Mesothelial cell of epicardium (in vitro differentiated cells): Measurements from ENCODE around the gene SRRM3. TPM values are rescaled to one million over a fixed set of nuclear protein-coding genes. Genes with fewer than 3 reads are reported as not detected.

ENCODE experiments used
- DNase-seq, 2 experiments: peaks; one replicate each; pipeline ENCODE4 v3.0.0; 2021; ENCODE audit warnings: low spot score in 2 of 2; ENCODE audit not compliant: unreplicated experiment in 2 of 2
- H3K27ac Mint-ChIP-seq: 2 replicates; pipeline ENCODE4 v1.8.0; 2021; ENCODE audit warnings: mixed read lengths
- H3K27me3 Mint-ChIP-seq: 2 replicates; pipeline ENCODE4 v1.8.0; 2021; ENCODE audit warnings: low read depth, mixed read lengths
- H3K36me3 Mint-ChIP-seq: 2 replicates; pipeline ENCODE4 v1.8.0; 2021; ENCODE audit warnings: mixed read lengths
- H3K4me1 Mint-ChIP-seq: 2 replicates; pipeline ENCODE4 v1.8.0; 2021; ENCODE audit warnings: mixed read lengths
- H3K4me3 Mint-ChIP-seq: 2 replicates; pipeline ENCODE4 v1.8.0; 2021; ENCODE audit warnings: mild to moderate bottlenecking, moderate library complexity, mixed read lengths
- H3K9me3 Mint-ChIP-seq: 2 replicates; pipeline ENCODE4 v1.8.0; 2021; ENCODE audit warnings: mixed read lengths
- total RNA-seq: library from RNA; stranded (reverse); gene quantifications from 3 replicates; pipeline ENCODE4 v1.2.1, GENCODE V29; 2021
- TF ChIP-seq, protein P1 (sequence below): fragments of 200-600 bp; sonication (generic); IDR thresholded peaks from one replicate; pipeline ENCODE4 v1.5.0; 2021; ENCODE audit warnings: antibody characterized with exemption; ENCODE audit not compliant: unreplicated experiment

SRRM3 gene
- total RNA-seq, 1 donor from 2014 or later, result 6.9 TPM

DNA sequence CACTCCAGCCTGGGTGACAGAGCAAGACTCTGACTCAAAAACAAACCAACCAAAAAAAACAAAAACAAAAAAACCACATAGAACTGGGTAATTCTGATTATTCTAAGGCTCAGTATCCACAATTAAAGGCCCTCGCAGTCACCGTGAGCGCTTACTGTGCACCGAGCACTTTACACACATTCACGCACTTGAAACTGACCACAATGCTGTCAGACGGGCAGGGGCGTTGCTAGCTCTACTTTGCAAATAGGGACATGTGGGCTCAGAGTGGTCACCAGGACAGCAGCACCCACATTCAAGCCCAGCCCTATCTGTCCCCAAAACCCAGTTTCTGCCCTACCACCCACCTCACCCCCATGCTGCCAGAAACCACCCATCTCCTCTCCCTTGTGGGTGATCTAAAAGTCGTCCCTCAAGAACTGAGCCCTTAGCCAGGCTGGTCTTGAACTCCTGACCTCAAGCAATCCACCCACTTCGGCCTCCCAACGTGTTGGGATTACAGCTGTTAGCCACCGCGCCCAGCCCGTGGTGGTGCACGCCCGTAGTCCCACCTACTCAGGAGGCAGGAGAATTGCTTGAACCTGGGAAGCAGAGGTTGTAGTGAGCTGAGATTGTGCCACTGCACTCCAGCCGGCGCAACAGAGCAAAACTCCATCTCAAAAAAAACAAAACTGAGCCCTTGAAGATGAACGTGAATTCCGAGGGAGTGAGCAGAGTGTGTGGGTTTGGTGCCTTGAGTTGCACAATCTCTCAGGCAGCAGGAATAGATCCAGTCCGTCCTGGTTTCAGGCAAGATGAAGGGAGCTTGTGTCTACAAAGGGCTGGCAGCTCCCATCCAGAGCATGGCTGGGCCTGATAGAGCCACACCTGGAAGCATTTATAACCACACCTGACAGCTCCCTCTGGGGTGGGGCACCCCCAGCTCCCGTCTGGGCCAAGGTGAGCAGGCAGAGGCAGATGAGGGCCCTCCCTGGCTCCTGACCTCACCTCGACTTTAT is 95.3 kb downstream of the SRRM3 start:
- no peaks in the 10 kb centered on the region for H3K9me3 Mint-ChIP-seq
- TF ChIP-seq, protein P1, sequence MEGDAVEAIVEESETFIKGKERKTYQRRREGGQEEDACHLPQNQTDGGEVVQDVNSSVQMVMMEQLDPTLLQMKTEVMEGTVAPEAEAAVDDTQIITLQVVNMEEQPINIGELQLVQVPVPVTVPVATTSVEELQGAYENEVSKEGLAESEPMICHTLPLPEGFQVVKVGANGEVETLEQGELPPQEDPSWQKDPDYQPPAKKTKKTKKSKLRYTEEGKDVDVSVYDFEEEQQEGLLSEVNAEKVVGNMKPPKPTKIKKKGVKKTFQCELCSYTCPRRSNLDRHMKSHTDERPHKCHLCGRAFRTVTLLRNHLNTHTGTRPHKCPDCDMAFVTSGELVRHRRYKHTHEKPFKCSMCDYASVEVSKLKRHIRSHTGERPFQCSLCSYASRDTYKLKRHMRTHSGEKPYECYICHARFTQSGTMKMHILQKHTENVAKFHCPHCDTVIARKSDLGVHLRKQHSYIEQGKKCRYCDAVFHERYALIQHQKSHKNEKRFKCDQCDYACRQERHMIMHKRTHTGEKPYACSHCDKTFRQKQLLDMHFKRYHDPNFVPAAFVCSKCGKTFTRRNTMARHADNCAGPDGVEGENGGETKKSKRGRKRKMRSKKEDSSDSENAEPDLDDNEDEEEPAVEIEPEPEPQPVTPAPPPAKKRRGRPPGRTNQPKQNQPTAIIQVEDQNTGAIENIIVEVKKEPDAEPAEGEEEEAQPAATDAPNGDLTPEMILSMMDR, result no peak
- no peaks in the 10 kb centered on the region for H3K36me3 Mint-ChIP-seq
- peak overlapping the region; percentile 88 for H3K27ac Mint-ChIP-seq
- peaks cover 30% of the 10 kb centered on the region for H3K4me1 Mint-ChIP-seq
- no peak overlapping the region for H3K4me3 Mint-ChIP-seq
- no peaks in the 10 kb centered on the region for H3K27me3 Mint-ChIP-seq
- no peak for DNase-seq

DNA sequence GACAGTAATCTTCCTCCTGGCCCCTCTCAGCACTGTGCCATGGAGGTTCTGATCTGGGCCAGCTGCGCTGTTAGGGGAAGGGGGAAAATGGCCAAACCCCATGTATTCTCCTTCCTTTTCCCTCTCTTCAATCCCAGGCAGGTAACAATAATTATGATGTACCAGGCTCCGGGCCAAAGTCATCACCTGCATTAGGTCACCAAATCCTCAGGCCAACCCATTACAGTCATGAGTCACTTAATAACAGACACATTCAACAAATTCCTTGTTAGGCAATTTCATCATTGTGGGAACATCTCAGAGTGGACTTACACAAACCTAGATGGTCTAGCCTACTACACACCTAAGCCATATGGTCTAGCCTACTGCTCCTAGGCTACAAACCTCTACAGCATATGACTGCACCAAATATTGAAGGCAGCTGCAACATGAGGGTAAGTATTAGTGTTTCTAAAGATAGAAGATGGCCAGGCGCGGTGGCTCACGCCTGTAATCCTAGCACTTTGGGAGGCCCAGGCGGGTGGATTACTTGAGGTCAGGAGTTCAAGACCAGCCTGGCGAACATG is 98.6 kb downstream of the SRRM3 start:
- TF ChIP-seq, protein P1, result no peak
- Mint-ChIP-seq H3K4me3 (no peak overlapping the region), H3K27me3 (no peaks in the 10 kb centered on the region), H3K9me3 (no peaks in the 10 kb centered on the region), H3K36me3 (no peaks in the 10 kb centered on the region), H3K4me1 (peaks cover 27% of the 10 kb centered on the region), H3K27ac (peak overlapping the region; percentile 79)
- no peak for DNase-seq

DNA sequence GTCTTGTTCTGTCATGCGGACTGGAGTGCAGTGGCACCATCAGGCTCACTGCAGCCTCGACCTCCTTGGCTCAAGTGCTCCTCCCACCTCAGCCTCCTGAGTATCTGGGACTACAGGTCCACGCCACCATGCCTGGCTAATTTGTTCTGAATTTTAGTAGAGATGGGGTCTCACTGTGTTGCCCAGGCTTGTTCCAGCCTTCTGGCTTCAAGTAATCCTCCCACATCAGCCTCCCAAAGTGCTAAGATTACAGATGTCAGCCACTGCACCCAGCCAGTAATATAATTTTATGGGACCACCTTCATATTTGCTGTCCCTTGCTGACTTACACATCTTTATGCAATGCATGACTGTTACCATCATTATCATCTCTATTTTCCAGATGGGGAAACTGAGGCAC is 99.3 kb downstream of the SRRM3 start:
- TF ChIP-seq, protein P1, result no peak
- Mint-ChIP-seq H3K36me3 (no peaks in the 10 kb centered on the region), H3K9me3 (no peaks in the 10 kb centered on the region), H3K4me1 (peaks cover 27% of the 10 kb centered on the region), H3K27me3 (no peaks in the 10 kb centered on the region), H3K27ac (no peak overlapping the region), H3K4me3 (no peak overlapping the region)
- DNase-seq, result no peak

DNA sequence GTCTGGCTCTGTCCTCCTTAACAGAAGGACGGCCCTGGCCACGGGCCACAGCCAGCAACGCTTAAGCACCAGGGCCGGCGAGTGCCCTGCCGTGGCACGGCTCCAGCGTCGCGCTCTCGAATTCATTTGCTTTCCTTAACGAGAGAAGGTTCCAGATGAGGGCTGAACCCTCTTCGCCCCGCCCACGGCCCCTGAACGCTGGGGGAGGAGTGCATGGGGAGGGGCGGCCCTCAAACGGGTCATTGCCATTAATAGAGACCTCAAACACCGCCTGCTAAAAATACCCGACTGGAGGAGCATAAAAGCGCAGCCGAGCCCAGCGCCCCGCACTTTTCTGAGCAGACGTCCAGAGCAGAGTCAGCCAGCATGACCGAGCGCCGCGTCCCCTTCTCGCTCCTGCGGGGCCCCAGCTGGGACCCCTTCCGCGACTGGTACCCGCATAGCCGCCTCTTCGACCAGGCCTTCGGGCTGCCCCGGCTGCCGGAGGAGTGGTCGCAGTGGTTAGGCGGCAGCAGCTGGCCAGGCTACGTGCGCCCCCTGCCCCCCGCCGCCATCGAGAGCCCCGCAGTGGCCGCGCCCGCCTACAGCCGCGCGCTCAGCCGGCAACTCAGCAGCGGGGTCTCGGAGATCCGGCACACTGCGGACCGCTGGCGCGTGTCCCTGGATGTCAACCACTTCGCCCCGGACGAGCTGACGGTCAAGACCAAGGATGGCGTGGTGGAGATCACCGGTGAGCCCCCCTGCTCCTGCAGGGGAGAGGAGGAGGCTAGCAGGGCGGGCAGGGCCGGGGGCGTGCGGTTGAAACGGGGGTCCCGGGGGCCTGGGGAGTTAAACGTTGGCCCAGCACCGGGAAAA is 100.9 kb downstream of the SRRM3 start, which contains the start of gene HSPB1:
Gene HSPB1 (plus strand): TSS at position 327 of the 855 bp plus-strand sequence. CDS start 40 bp downstream, at position 367.
- TF ChIP-seq, protein P1, result no peak
- Mint-ChIP-seq H3K4me1 (peaks cover 28% of the 10 kb centered on the region), H3K36me3 (no peaks in the 10 kb centered on the region), H3K27ac (peak within 1 kb of the TSS; percentile 98), H3K4me3 (peak within 1 kb of the TSS; percentile 89), H3K9me3 (no peaks in the 10 kb centered on the region), H3K27me3 (no peaks in the 10 kb centered on the region)
- DNase-seq, result peak in 1 of 2 experiments; percentile 74
